DLD1 (cell line): ENCODE measurements around the gene CNPY1.
"Not testable (repeated sequence)": the region's sequence is repeated elsewhere in the genome, so short reads cannot be mapped to it uniquely, and the experiment has no call there.

Experiments used
- in situ Hi-C: cut with HindIII; loops from 2 replicates; pipeline ENCODE4 v1.10.0; 2017; ENCODE audit warnings: low sequenced_read_pairs

Gene CNPY1

DNA sequence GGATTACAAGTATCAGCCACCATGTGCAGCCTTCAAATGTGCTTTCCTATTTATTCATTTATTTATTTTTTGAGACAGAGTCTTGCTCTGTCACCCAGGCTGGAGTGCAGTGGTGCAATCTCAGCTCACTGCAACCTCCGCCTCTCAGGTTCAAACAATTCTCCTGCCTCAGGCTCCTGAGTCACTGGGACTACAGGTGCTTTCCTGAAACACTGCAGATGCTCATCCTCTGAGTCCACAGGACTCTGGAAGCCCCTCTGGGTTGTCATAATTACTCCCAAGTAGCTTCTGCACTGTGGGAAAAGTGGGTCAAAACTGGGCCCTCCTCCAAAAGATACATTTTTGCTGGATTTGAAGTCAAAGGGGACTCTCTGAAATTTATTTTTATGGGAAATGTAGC is at the start of gene CNPY1:
CNPY1 (minus strand) TSS at position 111 of the 400 bp plus-strand sequence. CDS start 630 bp downstream, outside the sequence.
- in situ Hi-C loops = not testable (repeated sequence)

DNA sequence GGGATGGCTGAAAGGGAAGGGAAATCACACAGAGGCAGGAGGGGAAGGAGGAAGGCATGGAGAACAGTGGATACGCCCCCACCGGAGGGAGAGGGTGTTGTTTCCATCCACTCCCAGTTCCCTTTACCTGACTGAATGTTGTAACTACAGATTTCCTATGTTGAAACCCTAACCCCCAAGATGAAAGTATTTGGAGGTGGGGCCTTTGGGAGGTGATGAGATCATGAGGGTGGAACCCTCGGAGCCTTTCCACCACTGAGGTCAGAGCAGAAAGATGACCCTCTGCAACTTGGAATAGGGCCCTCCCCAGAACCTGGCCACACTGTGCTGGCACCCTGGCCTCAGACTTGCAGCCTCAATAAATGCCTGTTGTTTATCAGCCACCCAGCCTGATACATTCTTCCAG is 48.6 kb upstream of the CNPY1 start:
- in situ Hi-C loops = no loop called here

DNA sequence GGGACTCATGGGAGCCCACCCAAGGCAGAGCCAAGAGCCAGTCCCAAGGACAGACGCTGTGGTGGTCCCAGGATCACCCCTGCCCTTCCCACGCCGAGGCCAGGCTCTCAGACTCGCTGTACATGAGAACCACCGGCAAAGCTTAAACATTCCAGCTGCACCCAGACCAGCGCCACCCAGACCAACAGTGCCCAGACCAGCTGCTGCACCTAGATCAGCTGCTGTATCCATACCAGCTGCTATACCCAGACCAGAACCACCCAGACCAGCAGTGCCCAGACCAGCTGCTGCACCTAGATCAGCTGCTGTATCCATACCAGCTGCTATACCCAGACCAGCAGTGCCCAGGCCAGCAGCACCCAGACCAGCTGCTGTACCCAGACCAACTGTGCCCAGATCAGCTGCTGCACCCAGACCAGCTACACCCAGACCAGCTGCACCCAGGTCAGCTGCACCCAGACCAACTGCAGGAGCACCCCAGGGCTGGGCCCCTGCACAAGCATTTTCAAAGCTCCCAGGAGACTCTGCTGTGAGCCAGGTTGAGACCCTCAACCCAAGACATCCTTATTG is 47.9 kb upstream of the CNPY1 start:
- in situ Hi-C loops = no loop called here

DNA sequence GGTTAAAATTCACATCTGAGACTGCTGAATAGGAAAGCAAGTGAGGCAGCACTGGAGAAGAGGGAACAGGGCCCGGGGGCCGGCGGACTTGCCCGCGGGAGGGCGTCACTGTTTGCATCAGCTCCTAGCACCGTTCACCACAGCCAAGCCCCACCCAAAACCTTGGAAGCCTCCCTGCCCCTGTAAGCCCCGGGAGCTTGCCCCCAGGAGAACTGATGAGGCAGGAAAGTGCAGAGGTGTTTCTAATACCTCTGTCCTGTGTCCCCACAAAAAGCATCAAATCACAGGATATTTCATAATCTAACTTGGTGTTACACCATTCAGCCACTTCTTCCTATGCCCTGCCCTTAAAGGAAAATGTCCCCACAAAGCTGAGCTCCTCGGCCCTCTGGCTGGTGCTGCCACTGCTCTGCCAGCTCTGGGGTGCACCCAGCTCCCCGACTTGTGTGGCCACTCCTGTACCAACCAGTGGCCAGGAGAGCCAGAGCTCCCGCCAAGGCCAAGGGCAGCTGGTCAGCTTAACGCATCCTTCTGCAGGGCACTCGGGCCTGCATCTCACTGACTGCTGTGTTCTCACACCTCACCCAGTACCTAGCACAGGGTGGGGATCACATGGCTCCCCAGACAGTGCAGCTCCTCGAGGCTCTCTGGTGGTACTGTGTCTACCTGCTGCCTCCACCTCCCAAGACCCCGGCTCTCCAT is 47.3 kb upstream of the CNPY1 start:
- in situ Hi-C loops = no loop called here

DNA sequence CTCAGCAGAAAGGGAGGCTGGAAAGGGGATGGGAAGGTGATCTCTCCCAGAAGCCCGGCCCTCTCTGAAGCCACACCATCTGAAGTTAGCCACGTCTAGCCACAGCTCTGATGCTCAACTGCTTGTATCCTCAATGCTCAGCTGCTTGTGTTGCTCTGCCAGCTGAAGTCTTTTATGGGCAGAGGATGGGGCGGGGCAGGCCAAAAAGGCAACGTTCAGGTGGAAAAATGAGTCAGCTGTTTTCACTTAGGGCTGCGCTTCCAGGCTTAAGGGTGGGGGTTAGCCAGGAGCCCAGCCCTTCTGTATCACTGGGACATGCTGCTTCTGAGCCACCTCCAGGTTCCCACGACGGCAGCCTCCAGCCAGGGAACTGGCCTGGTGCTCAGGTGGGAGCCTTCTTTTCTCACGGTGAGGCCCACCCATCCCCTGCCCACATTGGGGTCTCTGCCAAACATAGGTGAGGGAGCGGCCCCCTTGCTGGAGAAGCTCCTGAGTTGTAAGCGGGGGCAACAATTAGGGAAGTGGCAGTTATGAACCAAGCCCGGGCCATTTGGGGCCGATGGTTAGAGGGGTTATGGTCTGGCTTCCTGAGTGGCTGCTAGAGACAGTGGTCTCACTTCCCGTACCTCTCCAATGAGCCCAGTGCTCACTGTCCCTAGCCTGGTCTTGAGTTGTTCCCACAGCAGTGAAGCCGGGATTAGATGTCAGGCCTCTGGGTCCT is 44.9 kb upstream of the CNPY1 start:
- in situ Hi-C loops = no loop called here

DNA sequence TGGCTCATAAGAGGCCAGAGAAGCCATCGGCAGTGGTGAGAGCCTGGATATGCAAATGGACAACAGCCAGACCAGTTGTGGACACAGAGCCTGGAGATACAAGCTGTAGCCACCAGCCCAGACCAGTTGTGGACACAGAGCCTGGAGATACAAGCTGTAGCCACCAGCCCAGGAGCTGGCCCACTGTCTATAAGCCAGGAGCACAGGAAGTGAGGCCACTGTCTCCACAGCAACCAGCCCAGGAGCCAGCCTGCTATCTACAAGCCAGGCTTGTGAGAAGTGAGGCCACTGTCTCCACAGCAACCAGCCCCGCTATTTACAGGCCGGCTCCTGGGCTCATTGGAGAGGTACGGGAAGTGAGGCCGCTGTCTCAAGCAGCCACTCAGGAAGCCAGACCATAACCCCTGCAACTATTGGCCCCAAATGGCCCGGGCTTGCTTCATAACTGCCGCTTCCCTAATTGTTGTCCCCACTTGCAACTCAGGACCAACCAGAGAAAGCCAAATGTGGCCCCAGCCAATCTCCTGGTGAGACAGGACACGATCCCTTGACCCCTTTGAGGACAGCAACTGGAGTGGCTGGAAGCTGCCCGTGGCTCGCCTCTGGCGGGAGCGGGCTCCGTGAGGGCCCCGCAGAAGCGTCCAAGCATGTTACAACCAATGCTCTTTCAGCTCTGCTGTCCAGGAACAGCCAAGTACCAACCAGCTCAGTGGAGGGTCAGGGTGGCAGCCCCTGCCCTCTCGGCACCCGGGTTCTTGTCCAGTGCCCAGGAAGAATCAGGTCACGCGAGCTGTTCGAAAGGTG is 44.1 kb upstream of the CNPY1 start:
- in situ Hi-C loops = no loop called here

DNA sequence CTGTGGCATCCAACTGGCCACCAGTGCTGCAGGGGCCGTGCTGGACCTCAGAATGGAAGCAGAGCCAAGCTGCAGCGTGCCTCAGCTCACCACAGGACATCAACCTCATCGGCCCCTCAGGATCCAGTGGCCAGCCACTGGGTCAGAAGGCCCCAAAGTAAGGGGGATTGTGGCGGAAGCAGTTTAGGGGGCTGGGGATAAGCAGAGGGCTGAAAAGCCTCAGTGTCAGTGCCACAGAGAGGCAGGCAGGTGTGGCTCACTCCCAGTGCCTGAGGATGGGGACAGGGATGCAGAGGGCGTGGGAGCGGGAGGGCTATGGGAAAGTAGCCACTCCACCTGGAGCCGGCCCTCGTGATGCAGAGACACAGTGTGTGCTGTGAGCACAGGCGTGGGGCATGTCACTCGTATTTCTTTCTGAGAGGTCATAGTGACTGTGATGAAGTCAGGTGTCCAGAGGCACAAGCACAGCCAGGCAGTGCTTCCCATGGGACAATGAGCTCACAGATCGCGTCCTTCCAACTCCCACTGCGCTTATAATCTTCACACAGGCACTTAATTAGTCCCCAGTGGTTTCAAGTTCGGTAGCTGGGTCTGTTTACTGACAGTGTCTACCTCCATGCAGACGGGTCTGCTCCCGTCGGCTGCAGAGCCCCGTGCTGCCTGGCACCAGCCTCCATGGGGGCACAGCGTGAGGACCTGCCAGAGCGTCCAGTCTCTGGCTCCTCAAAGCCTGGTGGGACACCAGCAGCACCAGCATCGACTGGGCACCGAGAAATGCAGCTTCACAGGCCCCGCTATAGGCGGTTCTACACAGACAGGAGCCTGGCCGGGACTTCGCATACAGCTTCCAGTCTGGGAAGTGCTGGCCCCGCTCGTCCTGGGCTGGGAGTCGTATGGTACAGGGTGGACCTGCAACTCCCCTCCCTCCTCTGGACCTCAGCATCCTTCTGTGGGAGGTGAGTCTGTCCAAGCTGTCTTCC is 42.9 kb upstream of the CNPY1 start:
- in situ Hi-C loops = loop anchor here (5.0 kb wide), 1 partner anchor 52 kb away; no protein-coding TSS in a partner anchor

DNA sequence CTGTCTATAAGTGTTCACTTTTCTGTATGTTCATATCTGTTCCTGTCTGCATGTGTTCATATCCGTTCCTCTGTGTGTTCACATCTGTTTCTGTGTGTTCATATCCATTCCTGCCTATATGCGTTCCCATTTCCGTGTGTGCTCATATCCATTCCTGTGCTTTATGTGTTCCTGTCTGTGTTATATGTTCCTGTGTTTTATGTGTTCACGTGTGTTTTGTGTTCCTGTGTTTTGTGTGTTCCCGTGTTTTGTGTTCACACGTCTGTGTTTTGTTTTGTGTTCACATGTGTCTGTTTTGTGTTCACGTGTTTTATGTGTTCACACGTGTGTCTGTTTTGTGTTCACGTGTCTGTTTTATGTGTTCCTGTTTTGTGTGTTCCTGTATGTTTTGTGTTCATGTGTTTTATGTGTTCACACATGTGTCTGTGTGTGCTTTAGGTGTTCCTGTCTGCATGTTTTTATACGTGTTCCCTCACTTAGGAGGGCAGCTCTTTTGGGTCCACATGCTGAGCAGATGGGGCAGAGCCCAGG is 42.2 kb upstream of the CNPY1 start:
- in situ Hi-C loops = loop anchor here (5.0 kb wide), 1 partner anchor 51 kb away; no protein-coding TSS in a partner anchor

DNA sequence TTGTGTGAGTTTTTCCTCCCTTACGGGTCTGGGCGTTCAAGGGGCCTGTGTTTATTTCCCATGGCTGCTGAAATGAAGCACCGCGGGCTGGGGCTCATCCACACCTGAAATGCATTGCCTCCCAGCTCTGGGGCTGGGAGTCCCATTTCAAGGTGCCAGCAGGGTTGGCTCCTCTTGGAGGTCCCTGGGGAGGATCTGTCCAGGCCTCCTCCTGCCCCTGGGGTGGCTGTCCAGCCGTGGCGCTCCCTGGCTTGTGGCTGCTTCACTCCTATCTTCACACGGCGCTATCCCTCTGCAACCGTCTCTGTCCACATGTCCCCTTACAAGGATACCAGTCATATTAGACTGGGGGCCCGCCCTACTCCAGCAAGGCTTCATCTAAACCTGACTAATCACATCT is 41.1 kb upstream of the CNPY1 start:
- in situ Hi-C loops = loop anchor here (5.0 kb wide), 1 partner anchor 50 kb away; no protein-coding TSS in a partner anchor

DNA sequence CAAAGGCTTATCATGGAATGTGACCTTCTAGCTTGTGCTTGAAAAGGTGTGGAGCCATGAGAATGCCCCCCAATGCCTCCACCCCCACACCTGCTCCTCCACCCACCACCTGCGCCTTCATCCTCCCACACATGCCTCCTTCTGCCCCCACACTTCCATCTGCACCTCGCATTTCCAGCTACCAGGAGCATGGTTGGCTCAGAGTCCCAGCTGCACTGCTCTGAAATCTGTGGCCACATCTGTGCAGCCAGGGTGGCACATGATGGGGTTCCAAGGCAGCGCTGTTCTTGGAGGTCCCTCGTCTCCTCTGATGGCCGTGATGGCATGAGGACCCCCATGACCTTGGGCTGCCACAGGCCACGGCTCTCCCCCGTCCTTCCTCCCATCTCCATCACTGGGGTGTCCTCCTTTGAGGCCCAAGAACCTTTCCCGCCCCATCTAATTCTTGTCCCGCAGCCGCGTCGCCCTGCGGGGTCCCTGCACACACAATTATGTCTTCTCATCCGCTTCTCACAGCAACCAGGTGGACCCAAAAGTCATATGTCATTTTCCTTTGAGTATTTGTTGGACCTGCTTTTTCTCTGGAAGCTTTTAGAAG is 40.6 kb upstream of the CNPY1 start:
- in situ Hi-C loops = loop anchor here (5.0 kb wide), 1 partner anchor 50 kb away; no protein-coding TSS in a partner anchor

DNA sequence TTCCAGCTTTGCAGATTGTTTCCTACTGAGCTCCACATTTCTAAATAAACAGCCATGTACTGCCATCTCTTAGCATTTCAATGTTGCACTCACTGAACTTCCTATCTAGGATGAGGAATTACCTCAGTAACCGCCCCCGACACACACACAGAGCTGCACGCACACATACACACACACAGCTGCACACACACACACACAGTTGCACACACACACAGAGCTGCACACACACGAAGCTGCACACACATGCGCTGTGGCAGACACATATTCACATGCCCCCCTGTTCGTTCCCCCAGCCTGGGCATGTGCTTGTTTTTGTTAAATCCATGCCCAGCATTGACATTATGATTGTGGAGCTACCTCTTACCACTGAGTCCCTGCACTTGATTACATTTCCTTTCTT is 39.6 kb upstream of the CNPY1 start:
- in situ Hi-C loops = loop anchor here (5.0 kb wide), 1 partner anchor 49 kb away; no protein-coding TSS in a partner anchor

DNA sequence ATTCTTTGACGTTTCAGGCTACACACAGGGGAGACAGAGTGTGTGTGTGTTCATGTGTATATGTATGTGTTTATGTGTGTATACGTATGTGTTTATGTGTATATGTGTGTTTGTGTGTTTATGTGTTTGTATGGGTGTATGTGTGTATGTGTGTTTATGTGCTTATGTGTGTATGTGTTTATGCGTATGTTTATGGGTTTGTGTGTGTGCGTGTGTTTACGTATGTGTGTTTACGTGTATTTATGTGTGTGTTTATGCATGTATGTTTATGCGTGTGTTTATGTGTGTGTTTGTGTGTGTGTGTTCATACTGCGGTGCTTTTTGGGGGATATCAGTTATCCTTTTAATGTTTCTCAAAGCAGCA is 39.2 kb upstream of the CNPY1 start:
- in situ Hi-C loops = loop anchor here (5.0 kb wide), 1 partner anchor 48 kb away; no protein-coding TSS in a partner anchor

DNA sequence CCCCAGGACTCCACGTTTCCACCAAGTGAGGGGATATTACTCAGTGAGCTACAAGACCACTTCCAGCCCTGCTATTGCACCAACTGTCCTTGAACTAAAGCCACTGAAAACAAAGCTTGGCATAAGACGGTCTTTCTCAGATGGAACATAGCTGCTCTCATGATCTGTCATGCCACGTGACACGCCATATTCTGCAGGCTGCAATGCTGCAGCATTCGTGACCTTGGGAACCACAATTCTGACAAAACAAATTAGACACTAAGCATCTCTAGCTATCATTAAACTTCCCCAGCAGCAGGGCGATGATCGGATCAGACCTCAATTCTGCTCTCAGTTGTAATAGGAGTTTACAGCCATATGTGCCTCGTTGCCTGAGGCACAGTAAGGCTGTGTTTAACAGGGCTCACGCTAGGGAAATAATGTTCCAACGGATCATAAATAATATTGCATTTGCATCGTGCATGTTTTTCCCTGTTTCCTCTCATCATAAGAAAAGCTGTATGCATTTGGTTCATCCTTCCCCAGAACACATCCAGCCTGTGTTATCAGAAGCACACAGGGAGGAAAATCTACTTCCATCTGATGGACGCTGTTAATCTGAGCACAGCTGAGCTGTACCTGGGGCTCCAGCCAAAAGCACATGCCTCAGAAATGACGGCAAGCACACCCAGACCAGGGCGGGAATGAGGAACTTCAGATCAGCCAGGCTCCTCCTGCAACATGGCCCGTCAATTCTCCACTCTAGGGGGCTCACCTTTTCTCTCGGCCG is 38.6 kb upstream of the CNPY1 start:
- in situ Hi-C loops = loop anchor here (5.0 kb wide), 1 partner anchor 48 kb away; no protein-coding TSS in a partner anchor

DNA sequence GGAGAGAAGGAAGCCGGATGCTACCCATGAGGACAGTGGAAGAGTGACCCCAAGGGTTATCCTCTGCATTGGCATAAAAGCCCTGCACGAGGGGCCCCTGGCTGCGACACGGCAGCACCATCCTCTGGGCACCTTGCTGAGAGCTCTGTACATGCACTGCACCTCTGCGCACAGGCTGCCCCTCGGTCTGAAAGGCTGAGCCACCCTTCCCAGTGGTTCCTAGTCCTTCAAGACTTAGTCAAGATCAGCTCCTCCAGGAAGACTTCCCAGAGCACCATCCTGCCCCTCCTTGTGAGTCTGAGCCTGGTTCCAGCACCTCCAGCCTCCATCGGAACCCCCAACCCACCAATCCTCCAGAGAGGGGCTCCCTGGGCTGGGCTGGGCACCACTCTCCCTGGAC is 37.9 kb upstream of the CNPY1 start:
- in situ Hi-C loops = no loop called here

DNA sequence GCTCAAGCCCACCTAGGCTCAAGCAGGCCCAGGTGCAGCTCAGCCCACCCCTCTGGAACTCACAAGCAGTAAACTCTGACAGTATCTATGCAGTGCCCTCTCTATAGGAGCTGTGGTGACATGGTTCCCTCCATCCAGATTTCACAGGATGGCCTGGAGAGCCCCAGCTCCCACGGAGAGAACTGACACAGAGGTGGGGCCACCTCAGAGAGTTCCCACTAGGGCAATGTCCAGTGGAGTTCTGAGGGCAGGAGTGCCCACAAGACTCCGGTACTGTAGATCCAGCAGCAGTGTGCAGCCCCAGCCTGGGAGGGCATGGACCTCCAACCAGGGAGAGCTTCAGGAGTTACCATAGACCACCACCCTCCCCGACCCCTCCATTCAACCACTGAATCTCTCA is 37.3 kb upstream of the CNPY1 start:
- in situ Hi-C loops = no loop called here

DNA sequence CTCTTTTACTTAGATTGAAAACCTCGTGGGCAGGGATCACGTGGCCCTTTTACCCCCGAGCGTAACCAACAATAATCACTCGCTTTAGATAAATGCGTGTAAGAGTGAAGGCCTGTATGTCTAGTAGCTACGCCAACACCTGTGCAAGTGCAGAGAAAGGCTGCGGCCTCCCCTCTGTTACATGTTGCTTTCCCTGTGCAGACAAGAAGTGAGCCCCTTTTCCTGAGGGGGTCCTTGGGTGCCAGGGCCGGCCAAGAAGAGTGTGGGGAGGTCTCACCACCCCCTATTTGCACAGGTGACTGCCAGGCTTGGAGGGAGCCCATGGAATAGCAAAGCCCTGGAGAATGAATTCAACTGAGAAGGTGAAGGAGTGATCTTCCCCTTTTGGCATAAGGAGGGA is 35.6 kb upstream of the CNPY1 start:
- in situ Hi-C loops = no loop called here

DNA sequence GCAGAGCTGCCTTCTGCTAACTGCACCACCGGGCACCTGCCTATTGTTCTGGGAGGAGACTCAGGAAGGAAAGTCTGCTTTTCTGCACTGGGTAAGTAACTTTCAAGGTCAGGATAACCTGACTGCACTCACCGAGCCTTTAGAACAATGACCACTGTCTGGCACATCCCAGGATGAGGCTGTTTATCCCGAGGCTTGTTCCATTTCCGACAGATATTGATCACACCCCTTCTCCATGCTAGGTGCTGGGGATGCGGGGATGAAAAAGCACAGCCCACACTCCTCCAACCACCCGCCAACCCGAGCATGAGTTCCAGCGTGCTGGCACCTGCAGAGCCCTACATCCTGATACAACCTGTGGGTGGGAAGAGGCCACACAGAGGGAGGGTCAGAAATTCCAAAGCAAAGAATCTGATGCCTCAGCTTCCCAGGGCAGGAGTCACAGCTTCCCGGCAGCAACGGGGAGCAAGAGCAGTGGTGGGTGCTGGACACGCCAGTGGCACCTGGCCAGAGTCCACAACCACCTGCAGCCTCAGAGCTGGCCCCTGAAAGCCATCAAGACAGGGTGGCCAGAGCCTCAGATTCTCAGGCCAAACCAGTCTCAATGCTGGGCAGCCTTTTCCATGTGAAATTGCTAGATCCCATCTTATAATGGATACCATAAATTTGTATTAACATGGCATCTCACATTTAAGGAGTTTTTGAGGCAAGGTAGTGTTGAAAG is 34.9 kb upstream of the CNPY1 start:
- in situ Hi-C loops = no loop called here

DNA sequence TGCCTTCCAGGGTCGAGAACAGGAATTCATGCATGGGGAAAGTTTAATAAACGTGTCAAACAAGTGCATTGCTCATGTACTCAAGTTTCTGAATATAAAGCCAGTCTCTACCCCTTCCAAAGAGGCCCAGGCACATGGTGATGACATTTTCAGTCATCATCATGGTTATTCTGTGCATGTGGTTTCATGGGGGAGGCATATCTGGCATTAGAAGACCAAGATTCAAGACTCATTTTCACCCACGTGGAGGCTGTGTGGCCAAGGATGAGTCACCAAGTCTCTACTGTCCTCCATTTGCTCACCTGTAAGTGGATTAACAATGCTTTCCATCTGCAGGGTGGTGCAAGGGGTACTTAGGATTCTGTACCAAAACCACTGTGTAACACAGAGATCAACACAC is 34.0 kb upstream of the CNPY1 start:
- in situ Hi-C loops = no loop called here
